ENCODE data around the gene UTRN.

GRCh38 chr6:144265061-144265357 is 20.1 kb upstream of the UTRN start:
- TF ChIP-seq CREM (CRISPR knock-in tag; IDR thresholded peaks at IDR 0.05) (no peak), PREB (CRISPR knock-in tag; IDR thresholded peaks at IDR 0.05; ENCODE audit: borderline replicate concordance) (no peak), JUN (CRISPR knock-in tag; IDR thresholded peaks at IDR 0.05) (no peak), CREB1 (CRISPR knock-in tag; IDR thresholded peaks at IDR 0.05) (no peak), CTCF (IDR thresholded peaks at IDR 0.05) (no peak), GABPB1 (CRISPR knock-in tag; IDR thresholded peaks at IDR 0.05) (no peak), ZMAT4 (CRISPR knock-in tag; IDR thresholded peaks at IDR 0.05) (no peak), ARID4B (CRISPR knock-in tag; IDR thresholded peaks at IDR 0.05; ENCODE audit: borderline replicate concordance) (no peak), ATF2 (CRISPR knock-in tag; IDR thresholded peaks at IDR 0.05; ENCODE audit: borderline replicate concordance, low read depth) (no peak), SMAD4 (CRISPR knock-in tag; IDR thresholded peaks at IDR 0.05) (no peak), USF2 (CRISPR knock-in tag; IDR thresholded peaks at IDR 0.05) (no peak), NFYB (CRISPR knock-in tag; conservative IDR thresholded peaks at IDR 0.05; ENCODE audit: low read depth) (no peak), FOXJ3 (CRISPR knock-in tag; IDR thresholded peaks at IDR 0.05; ENCODE audit: borderline replicate concordance) (no peak), JAZF1 (CRISPR knock-in tag; IDR thresholded peaks at IDR 0.05) (no peak)

Measured in WTC11 (cell line).